ENCODE data around the gene ATG4A.

Gene ATG4A

GRCh38 chrX:108199041-108199440 lies 107.5 kb downstream of the ATG4A start:
- TF ChIP-seq TCF4 (CRISPR knock-in tag; IDR thresholded peaks at IDR 0.05; ENCODE audit: borderline replicate concordance) (no peak), OSR1 (CRISPR knock-in tag; IDR thresholded peaks at IDR 0.05) (no peak), CSRNP3 (CRISPR knock-in tag; IDR thresholded peaks at IDR 0.05) (no peak), PPARA (CRISPR knock-in tag; IDR thresholded peaks at IDR 0.05; ENCODE audit: borderline replicate concordance) (no peak), RARB (CRISPR knock-in tag; IDR thresholded peaks at IDR 0.05) (no peak), ARNTL (CRISPR knock-in tag; IDR thresholded peaks at IDR 0.05; ENCODE audit: borderline replicate concordance, low read depth) (no peak), GLIS3 (CRISPR knock-in tag; IDR thresholded peaks at IDR 0.05) (no peak), ZFP3 (CRISPR knock-in tag; IDR thresholded peaks at IDR 0.05) (no peak), ZNF8 (CRISPR knock-in tag; IDR thresholded peaks at IDR 0.05) (no peak), PATZ1 (CRISPR knock-in tag; IDR thresholded peaks at IDR 0.05; ENCODE audit: borderline replicate concordance) (no peak), ESRRG (CRISPR knock-in tag; IDR thresholded peaks at IDR 0.05) (no peak)
- TF ChIP-seq, protein P1, sequence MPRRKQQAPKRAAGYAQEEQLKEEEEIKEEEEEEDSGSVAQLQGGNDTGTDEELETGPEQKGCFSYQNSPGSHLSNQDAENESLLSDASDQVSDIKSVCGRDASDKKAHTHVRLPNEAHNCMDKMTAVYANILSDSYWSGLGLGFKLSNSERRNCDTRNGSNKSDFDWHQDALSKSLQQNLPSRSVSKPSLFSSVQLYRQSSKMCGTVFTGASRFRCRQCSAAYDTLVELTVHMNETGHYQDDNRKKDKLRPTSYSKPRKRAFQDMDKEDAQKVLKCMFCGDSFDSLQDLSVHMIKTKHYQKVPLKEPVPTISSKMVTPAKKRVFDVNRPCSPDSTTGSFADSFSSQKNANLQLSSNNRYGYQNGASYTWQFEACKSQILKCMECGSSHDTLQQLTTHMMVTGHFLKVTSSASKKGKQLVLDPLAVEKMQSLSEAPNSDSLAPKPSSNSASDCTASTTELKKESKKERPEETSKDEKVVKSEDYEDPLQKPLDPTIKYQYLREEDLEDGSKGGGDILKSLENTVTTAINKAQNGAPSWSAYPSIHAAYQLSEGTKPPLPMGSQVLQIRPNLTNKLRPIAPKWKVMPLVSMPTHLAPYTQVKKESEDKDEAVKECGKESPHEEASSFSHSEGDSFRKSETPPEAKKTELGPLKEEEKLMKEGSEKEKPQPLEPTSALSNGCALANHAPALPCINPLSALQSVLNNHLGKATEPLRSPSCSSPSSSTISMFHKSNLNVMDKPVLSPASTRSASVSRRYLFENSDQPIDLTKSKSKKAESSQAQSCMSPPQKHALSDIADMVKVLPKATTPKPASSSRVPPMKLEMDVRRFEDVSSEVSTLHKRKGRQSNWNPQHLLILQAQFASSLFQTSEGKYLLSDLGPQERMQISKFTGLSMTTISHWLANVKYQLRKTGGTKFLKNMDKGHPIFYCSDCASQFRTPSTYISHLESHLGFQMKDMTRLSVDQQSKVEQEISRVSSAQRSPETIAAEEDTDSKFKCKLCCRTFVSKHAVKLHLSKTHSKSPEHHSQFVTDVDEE (CRISPR knock-in tag; IDR thresholded peaks at IDR 0.05): no peak
- ATAC-seq: no peak

DNA sequence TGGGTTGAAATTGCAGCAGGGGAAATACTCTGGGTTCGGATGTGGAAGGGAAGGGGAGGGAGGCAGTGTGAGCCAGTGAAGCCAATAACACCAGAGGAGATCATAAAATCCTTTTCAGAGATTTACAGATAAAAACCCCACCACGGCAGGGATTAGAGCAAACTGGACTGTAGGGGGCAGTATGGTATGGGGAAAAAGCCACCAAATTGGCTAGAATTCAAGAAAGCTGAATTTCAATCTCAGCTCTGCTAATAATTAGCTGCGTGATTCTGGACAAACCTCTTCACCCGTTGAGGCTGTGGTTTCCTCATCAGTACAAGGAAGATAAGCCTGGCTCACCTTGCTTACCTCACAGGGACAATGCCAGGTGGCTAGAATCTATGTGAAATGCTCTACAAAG lies 108.1 kb downstream of the ATG4A start:
- no peak for TF ChIP-seq CREB5 (CRISPR knock-in tag; IDR thresholded peaks at IDR 0.05; ENCODE audit: low read depth)
- no peak for TF ChIP-seq ZNF8 (CRISPR knock-in tag; IDR thresholded peaks at IDR 0.05)
- TF ChIP-seq ESRRG (CRISPR knock-in tag; IDR thresholded peaks at IDR 0.05): no peak
- no peak for TF ChIP-seq ARNTL (CRISPR knock-in tag; IDR thresholded peaks at IDR 0.05; ENCODE audit: borderline replicate concordance, low read depth)
- TF ChIP-seq BACH2 (CRISPR knock-in tag; IDR thresholded peaks at IDR 0.05; ENCODE audit: borderline replicate concordance): no peak
- no peak for TF ChIP-seq ZNF565 (CRISPR knock-in tag; conservative IDR thresholded peaks at IDR 0.05; ENCODE audit: low read depth)
- no peak for TF ChIP-seq PPARA (CRISPR knock-in tag; IDR thresholded peaks at IDR 0.05; ENCODE audit: borderline replicate concordance)
- no peak for TF ChIP-seq ZC3H10 (CRISPR knock-in tag; IDR thresholded peaks at IDR 0.05)
- no peak for TF ChIP-seq ZNF70 (CRISPR knock-in tag; IDR thresholded peaks at IDR 0.05)
- TF ChIP-seq CSDC2 (CRISPR knock-in tag; IDR thresholded peaks at IDR 0.05): no peak
- no peak for TF ChIP-seq TOX (CRISPR knock-in tag; IDR thresholded peaks at IDR 0.05; ENCODE audit: borderline replicate concordance)
- no peak for TF ChIP-seq ZFP3 (CRISPR knock-in tag; IDR thresholded peaks at IDR 0.05)
- TF ChIP-seq ZFP30 (CRISPR knock-in tag; IDR thresholded peaks at IDR 0.05): no peak
- no peak for TF ChIP-seq SNAI2 (CRISPR knock-in tag; IDR thresholded peaks at IDR 0.05)
- no peak for TF ChIP-seq GLIS3 (CRISPR knock-in tag; IDR thresholded peaks at IDR 0.05)
- TF ChIP-seq POU6F1 (CRISPR knock-in tag; IDR thresholded peaks at IDR 0.05; ENCODE audit: borderline replicate concordance, low read depth): no peak
- peak; percentile 57; the same call in 2 of the 3 replicates for ATAC-seq

DNA sequence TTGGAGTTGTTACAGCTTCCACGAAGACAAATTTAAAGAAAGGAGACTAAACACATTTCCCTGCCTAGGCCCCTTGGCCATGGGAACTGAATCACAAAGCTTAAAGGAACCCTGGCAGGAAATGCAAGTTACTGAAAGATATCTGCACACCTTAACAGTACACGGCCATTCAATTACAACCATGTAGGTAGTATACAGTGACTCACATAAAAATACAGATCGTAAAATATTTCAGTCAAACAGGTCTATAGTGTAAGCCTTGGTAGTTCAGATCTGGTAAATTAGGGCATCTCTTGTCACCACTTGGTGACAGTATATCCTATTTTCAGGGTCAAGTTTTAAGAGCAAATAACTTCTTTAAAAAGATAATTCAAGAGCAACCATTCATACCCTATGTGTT lies 112.0 kb downstream of the ATG4A start:
- ATAC-seq: no peak
- TF ChIP-seq CSRNP3 (CRISPR knock-in tag; IDR thresholded peaks at IDR 0.05) (no peak), RARB (CRISPR knock-in tag; IDR thresholded peaks at IDR 0.05) (no peak), GLIS3 (CRISPR knock-in tag; IDR thresholded peaks at IDR 0.05) (no peak), OSR1 (CRISPR knock-in tag; IDR thresholded peaks at IDR 0.05) (no peak), ZC3H10 (CRISPR knock-in tag; IDR thresholded peaks at IDR 0.05) (no peak), ESRRG (CRISPR knock-in tag; IDR thresholded peaks at IDR 0.05) (no peak), PATZ1 (CRISPR knock-in tag; IDR thresholded peaks at IDR 0.05; ENCODE audit: borderline replicate concordance) (no peak)
- TF ChIP-seq, protein P1 (CRISPR knock-in tag; IDR thresholded peaks at IDR 0.05): no peak
